CD4-positive, alpha-beta memory T cell (primary cell): ENCODE data around the gene RBAK. TPM values are rescaled to one million over a fixed set of nuclear protein-coding genes. Genes with fewer than 3 reads are reported as not detected.

ENCODE experiments used
- CTCF ChIA-PET: fragments of 350-600 bp; sonication (Branson Sonifier 250); formaldehyde crosslinking; loops from one replicate; lab custom pipeline; 2021; ENCODE audit warnings: inconsistent platforms; ENCODE audit not compliant: partially characterized antibody; lab: Charles Lee
- POLR2A ChIA-PET: fragments of 350-600 bp; sonication (Branson Sonifier 250); formaldehyde crosslinking; loops from one replicate; lab custom pipeline; 2021; ENCODE audit not compliant: partially characterized antibody; lab: Charles Lee
- DNase-seq, 5 donors: peaks; one replicate each; pipeline versions ENCODE4 v3.0.0 to v3.0.0-alpha.2; 2020 to 2022; ENCODE audit warnings: mixed read lengths in 1 of 5
- H3K27ac ChIP-seq: one replicate; pipeline ENCODE4 v1.7.0; 2013; ENCODE audit warnings: low read depth, low read length
- H3K27me3 ChIP-seq: 2 replicates; pipeline ENCODE4 v1.7.0; 2013; ENCODE audit warnings: mild to moderate bottlenecking, low read length, moderate library complexity; ENCODE audit not compliant: insufficient read depth
- H3K36me3 ChIP-seq: 2 replicates; pipeline ENCODE4 v1.7.0; 2013; ENCODE audit warnings: mild to moderate bottlenecking, low read length, moderate library complexity; ENCODE audit not compliant: insufficient read depth
- H3K4me1 ChIP-seq: 2 replicates; pipeline ENCODE4 v1.7.0; 2013; ENCODE audit warnings: mild to moderate bottlenecking, low read length, moderate library complexity; ENCODE audit not compliant: insufficient read depth
- H3K4me3 ChIP-seq, 2 donors: one replicate each; pipeline ENCODE4 v1.7.0; 2013; ENCODE audit warnings: low read length in 2 of 2, mild to moderate bottlenecking in 1 of 2
- H3K9me3 ChIP-seq, 2 donors: one replicate each; pipeline ENCODE4 v1.7.0; 2013; ENCODE audit warnings: low read length in 2 of 2, control low read depth in 1 of 2; ENCODE audit not compliant: control insufficient read depth in 1 of 2
- H3K27ac Mint-ChIP-seq, 7 donors: one replicate each; pipeline ENCODE4 v1.8.0; 2020 to 2021; ENCODE audit warnings: mixed read lengths in 7 of 7, mild to moderate bottlenecking in 6 of 7, inconsistent platforms in 3 of 7, moderate library complexity in 3 of 7
- H3K27me3 Mint-ChIP-seq, 2 donors: one replicate each; pipeline ENCODE4 v1.8.0; 2020 to 2021; ENCODE audit warnings: mixed read lengths in 2 of 2
- H3K36me3 Mint-ChIP-seq, 2 donors: one replicate each; pipeline ENCODE4 v1.8.0; 2020 to 2021; ENCODE audit warnings: mixed read lengths in 2 of 2, inconsistent platforms in 1 of 2, mild to moderate bottlenecking in 1 of 2
- H3K4me1 Mint-ChIP-seq, 4 donors: one replicate each; pipeline ENCODE4 v1.8.0; 2020 to 2021; ENCODE audit warnings: mixed read lengths in 4 of 4, mild to moderate bottlenecking in 1 of 4
- H3K4me3 Mint-ChIP-seq, 8 donors: one replicate each; pipeline ENCODE4 v1.8.0; 2020 to 2021; ENCODE audit warnings: mixed read lengths in 8 of 8, mild to moderate bottlenecking in 7 of 8, moderate library complexity in 6 of 8, inconsistent platforms in 3 of 8
- H3K9me3 Mint-ChIP-seq, 8 donors: one replicate each; pipeline ENCODE4 v1.8.0; 2020 to 2021; ENCODE audit warnings: mixed read lengths in 8 of 8, mild to moderate bottlenecking in 5 of 8, inconsistent platforms in 3 of 8, moderate library complexity in 1 of 8
- intact Hi-C: fragments of 100-400 bp; cut with micrococcal nuclease; formaldehyde crosslinking; loops from one replicate; pipeline ENCODE4 v1.15.1; 2023
- polyA plus RNA-seq, 2 donors: library from polyadenylated mRNA; unstranded; fragments of 300-500 nt; fragmentation: Illumina TruSeq; gene quantifications; one replicate each; pipeline ENCODE4 v1.2.3, GENCODE V29; 2021
- total RNA-seq, 2 experiments: library from RNA; stranded (reverse); gene quantifications; one replicate each; pipeline ENCODE4 v1.2.3, GENCODE V29; 2021

Gene RBAK
- total RNA-seq (10 to 100 TPM; 19.4 to 20.3 TPM), polyA plus RNA-seq (1 to 10 TPM; 3.1 to 6.8 TPM)

DNA sequence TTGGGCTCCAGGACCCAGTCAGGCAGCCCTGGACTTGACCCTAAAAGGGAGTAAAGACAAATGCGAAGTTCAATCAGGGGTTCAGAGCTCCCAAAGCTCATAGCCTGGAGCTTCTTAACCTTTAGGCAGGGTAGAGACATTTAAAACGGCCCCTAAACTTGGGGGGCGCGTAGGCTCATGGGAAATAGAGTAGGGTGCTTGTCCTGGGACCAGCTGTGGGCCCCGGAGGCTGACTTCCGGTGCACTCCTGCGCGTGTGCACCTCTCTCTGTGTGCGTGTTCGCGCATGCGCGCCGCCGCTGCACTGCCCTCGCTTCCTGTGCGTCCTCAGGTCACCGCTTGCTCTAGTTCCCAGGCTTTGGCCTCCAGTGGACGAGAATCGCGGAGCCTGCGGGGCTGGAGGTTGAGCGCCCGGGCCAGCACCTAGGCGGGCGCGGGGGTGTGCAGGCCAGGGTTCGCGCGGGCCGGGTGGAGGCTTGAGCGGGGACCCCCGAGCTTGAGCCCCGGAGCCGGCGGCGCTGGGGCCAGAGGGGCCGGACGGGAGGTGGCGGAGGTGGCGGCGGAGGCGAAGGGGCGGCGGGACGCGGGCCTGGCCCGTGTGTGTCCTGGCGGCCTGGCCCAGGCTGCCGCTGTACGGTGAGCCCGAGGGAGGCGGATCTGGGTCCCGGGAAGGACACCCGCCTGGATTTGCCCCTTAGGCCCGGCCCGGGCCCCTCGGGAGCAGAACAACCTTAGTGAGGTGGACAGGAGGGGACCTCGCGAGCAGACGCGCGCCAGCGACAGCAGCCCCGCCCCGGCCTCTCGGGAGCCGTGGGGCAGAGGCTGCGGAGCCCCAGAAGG is at the start of gene RBAK:
Gene RBAK (plus strand): TSS at position 303 of the 839 bp plus-strand sequence. CDS start 2,217 bp downstream, outside the sequence.
- Histone ChIP-seq H3K9me3 (no peaks in the 10 kb centered on the region), H3K27ac (peak within 1 kb of the TSS; percentile 89), H3K36me3 (no peaks in the 10 kb centered on the region), H3K4me3 (peak within 1 kb of the TSS in 1 of 2 donors; percentile 83), H3K27me3 (no peaks in the 10 kb centered on the region), H3K4me1 (peaks cover 5% of the 10 kb centered on the region)
- H3K27ac Mint-ChIP-seq: peak within 1 kb of the TSS; percentile 89 to 96 (median 95)
- intact Hi-C loops: loop anchor here (2.0 to 5.0 kb wide), 3 partner anchors 73 to 268 kb away; partner anchors contain the start of genes AP5Z1 and WIPI2
- H3K36me3 Mint-ChIP-seq: peaks cover 24 to 31% of the 10 kb centered on the region in 2 donors
- H3K9me3 Mint-ChIP-seq: peaks cover 0 to 7% (median 5%) of the 10 kb centered on the region in 8 donors
- peak within 1 kb of the TSS; percentile 88 to 97 (median 94) for H3K4me3 Mint-ChIP-seq
- CTCF ChIA-PET: interaction anchor here (1.1 to 2.0 kb wide), 2 partner anchors 72 to 249 kb away, joined by 3 to 17 read pairs; no protein-coding TSS in a partner anchor
- H3K27me3 Mint-ChIP-seq: no peaks in the 10 kb centered on the region
- peaks cover 18 to 50% (median 24%) of the 10 kb centered on the region in 4 donors for H3K4me1 Mint-ChIP-seq
- DNase-seq: peak; percentile 84 to 90 (median 88)
- POLR2A ChIA-PET: interaction anchor here (0.7 to 1.5 kb wide), 5 partner anchors 9 to 404 kb away, joined by 3 to 7 read pairs (median 3); no protein-coding TSS in a partner anchor

DNA sequence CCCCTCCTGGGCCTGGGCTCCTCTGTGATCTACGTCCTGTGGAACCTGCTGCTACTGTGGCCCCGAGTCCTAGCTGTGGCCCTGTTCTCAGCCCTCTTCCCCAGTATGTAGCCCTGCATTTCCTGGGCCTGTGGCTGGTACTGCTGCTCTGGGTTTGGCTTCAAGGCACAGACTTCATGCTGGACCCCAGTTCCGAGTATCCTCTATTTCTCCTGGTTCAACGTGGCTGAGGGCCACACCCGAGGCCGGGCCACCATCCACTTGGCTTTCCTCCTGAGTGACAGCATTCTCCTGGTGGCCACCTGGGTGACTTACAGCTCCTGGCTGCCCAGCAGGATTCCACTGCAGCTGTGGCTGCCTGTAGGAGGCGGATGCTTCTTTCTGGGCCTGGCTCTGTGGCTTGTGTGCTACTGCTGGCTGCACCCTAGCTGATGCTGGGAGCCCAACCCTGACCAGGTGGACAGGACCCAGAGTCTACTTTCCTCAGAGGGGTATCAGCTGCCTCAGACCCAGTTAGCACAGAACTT is 48.9 kb upstream of the RBAK start:
- Mint-ChIP-seq H3K4me1 (peaks cover 0 to 12% (median 4%) of the 10 kb centered on the region in 4 donors), H3K27me3 (no peaks in the 10 kb centered on the region), H3K4me3 (no peak overlapping the region), H3K27ac (peak overlapping the region in 1 of 7 donors; percentile 23), H3K36me3 (peaks cover 46 to 71% of the 10 kb centered on the region in 2 donors), H3K9me3 (peaks cover 0 to 6% (median 0%) of the 10 kb centered on the region in 8 donors)
- ChIA-PET POLR2A (no interaction called here), CTCF (no interaction called here)
- no peaks in the 10 kb centered on the region for H3K4me1 ChIP-seq
- no peak overlapping the region for H3K27ac ChIP-seq
- H3K27me3 ChIP-seq: no peaks in the 10 kb centered on the region
- peaks cover 54% of the 10 kb centered on the region for H3K36me3 ChIP-seq
- DNase-seq: no peak
- intact Hi-C loops: no loop called here
- no peak overlapping the region for H3K4me3 ChIP-seq
- no peaks in the 10 kb centered on the region for H3K9me3 ChIP-seq

DNA sequence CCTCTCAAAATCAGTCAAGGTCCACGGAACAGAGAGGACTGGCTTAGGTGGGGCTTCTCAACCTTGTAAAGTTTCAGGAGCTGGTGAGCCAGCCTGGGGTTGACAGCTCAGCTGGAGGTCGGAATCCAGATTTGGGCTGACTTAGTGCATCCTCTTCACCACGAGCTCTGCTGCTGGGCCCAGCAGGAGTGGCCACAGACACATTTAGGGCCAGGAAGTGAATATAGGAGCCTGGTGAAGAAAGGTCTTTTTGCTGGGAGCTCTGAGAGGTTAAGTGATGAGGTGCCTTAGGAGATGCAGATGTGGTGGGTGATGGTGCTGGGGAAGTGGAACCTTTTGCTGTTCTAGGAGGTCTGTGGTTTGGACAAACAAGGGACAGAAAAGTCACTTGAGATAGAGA is 47.4 kb upstream of the RBAK start:
- H3K36me3 Mint-ChIP-seq: peaks cover 45 to 66% of the 10 kb centered on the region in 2 donors
- CTCF ChIA-PET: no interaction called here
- no peaks in the 10 kb centered on the region for H3K27me3 Mint-ChIP-seq
- H3K9me3 Mint-ChIP-seq: peaks cover 0 to 6% (median 0%) of the 10 kb centered on the region in 8 donors
- POLR2A ChIA-PET: no interaction called here
- Histone ChIP-seq H3K27ac (no peak overlapping the region), H3K27me3 (no peaks in the 10 kb centered on the region), H3K4me3 (no peak overlapping the region), H3K9me3 (no peaks in the 10 kb centered on the region), H3K4me1 (no peaks in the 10 kb centered on the region), H3K36me3 (peaks cover 42% of the 10 kb centered on the region)
- H3K4me3 Mint-ChIP-seq: no peak overlapping the region
- peaks cover 0 to 14% (median 4%) of the 10 kb centered on the region in 4 donors for H3K4me1 Mint-ChIP-seq
- intact Hi-C loops: no loop called here
- DNase-seq: no peak
- peak overlapping the region in 3 of 7 donors; percentile 38 to 60 (median 43) for H3K27ac Mint-ChIP-seq

DNA sequence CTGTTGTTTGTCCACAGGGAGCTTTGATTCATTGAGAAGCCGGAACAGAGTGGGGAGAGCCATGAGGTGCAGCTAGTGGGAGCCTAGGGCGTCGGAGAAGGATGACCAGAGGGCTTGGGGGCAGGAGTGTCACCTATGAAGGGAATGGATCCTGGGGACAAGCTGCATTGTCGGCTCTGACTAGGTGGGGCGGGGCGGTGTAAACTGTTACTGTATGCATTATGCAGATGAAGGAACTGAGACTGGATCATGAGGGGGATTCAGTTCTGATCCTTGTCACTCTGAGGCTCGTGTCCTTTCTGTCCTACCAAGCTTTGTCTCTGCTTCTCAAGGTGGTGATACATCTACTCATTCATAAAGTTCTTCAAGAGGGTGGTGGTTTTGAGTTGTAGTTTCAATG is 46.8 kb upstream of the RBAK start:
- Mint-ChIP-seq H3K9me3 (peaks cover 0 to 6% (median 0%) of the 10 kb centered on the region in 8 donors), H3K27me3 (no peaks in the 10 kb centered on the region), H3K36me3 (peaks cover 42 to 60% of the 10 kb centered on the region in 2 donors), H3K4me1 (peaks cover 0 to 15% (median 4%) of the 10 kb centered on the region in 4 donors), H3K4me3 (no peak overlapping the region), H3K27ac (peak overlapping the region in 5 of 7 donors; percentile 10 to 66 (median 39))
- DNase-seq: no peak
- Histone ChIP-seq H3K4me3 (no peak overlapping the region), H3K27me3 (no peaks in the 10 kb centered on the region), H3K9me3 (no peaks in the 10 kb centered on the region), H3K4me1 (no peaks in the 10 kb centered on the region), H3K27ac (no peak overlapping the region), H3K36me3 (peaks cover 36% of the 10 kb centered on the region)
- ChIA-PET CTCF (interaction anchor here (0.7 to 1.1 kb wide), 2 partner anchors 25 to 87 kb away, joined by 3 to 4 read pairs; no protein-coding TSS in a partner anchor), POLR2A (no interaction called here)
- intact Hi-C loops: no loop called here

DNA sequence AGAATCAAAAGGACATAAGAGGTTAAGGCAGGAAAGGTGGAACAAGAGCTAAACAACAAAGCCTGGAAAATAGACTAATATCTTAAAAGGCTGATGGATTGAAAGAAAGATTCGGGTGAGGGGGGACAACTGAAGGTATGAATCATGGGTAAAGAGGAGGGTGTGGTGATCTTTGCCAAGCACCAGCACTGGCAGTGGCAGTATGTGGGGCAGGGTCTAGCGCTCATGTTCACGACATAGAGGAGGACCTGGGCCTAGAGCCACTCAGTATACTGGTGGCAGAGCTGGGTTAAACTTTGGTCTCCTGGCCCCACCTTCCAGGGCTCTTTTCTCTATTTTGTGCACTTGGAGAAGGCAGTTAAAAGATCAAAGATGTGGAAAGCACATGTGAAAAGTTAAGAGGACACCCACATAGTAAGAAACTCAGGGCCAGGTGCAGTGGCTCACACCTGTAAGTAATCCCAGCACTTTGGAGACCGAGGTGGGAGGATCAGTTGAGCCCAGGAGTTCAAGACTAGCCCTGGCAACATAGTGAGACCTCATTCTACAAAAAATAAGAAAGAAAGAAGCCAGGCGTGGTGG is 46.2 kb upstream of the RBAK start:
- intact Hi-C loops: no loop called here
- DNase-seq: no peak
- peaks cover 42 to 58% of the 10 kb centered on the region in 2 donors for H3K36me3 Mint-ChIP-seq
- no peak overlapping the region for H3K4me3 Mint-ChIP-seq
- peaks cover 0 to 15% (median 4%) of the 10 kb centered on the region in 4 donors for H3K4me1 Mint-ChIP-seq
- ChIA-PET POLR2A (no interaction called here), CTCF (interaction anchor here (0.6 to 1.1 kb wide), 3 partner anchors 25 to 314 kb away, joined by 3 to 4 read pairs (median 4); no protein-coding TSS in a partner anchor)
- Histone ChIP-seq H3K27me3 (no peaks in the 10 kb centered on the region), H3K9me3 (no peaks in the 10 kb centered on the region), H3K27ac (no peak overlapping the region), H3K4me1 (no peaks in the 10 kb centered on the region), H3K4me3 (no peak overlapping the region), H3K36me3 (peaks cover 30% of the 10 kb centered on the region)
- H3K9me3 Mint-ChIP-seq: peaks cover 0 to 6% (median 0%) of the 10 kb centered on the region in 8 donors
- H3K27ac Mint-ChIP-seq: peak overlapping the region in 4 of 7 donors; percentile 35 to 66 (median 52)
- no peaks in the 10 kb centered on the region for H3K27me3 Mint-ChIP-seq

DNA sequence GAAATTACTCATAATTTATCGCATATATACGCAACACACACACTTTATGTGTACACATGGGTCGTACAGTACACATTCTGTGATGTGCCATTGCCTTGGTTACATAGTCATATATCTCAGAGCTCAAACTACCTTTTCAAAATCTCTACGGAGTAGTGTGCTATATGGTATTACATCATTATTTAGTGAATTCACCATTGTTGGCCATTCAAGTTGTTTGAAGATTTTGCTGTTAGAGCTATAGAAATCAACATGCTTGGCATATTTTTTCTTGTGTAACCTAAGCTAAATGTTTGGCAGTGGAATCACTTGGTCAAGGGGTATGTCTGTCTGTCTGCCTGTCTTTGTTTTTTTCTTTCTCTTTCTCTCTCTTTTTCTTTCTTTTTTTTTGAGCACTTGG is 44.7 kb upstream of the RBAK start:
- ChIA-PET POLR2A (no interaction called here), CTCF (interaction anchor here (1.2 kb wide), 1 partner anchor 27 kb away, joined by 3 read pairs; no protein-coding TSS in a partner anchor)
- H3K27ac ChIP-seq: no peak overlapping the region
- H3K27ac Mint-ChIP-seq: peak overlapping the region in 1 of 7 donors; percentile 52
- no peaks in the 10 kb centered on the region for H3K4me1 ChIP-seq
- H3K4me3 ChIP-seq: no peak overlapping the region
- H3K9me3 ChIP-seq: no peaks in the 10 kb centered on the region
- peaks cover 0 to 14% (median 4%) of the 10 kb centered on the region in 4 donors for H3K4me1 Mint-ChIP-seq
- intact Hi-C loops: no loop called here
- H3K27me3 ChIP-seq: no peaks in the 10 kb centered on the region
- no peaks in the 10 kb centered on the region for H3K27me3 Mint-ChIP-seq
- peaks cover 41 to 47% of the 10 kb centered on the region in 2 donors for H3K36me3 Mint-ChIP-seq
- H3K4me3 Mint-ChIP-seq: no peak overlapping the region
- H3K9me3 Mint-ChIP-seq: peaks cover 0 to 5% (median 0%) of the 10 kb centered on the region in 8 donors
- H3K36me3 ChIP-seq: peaks cover 20% of the 10 kb centered on the region
- no peak for DNase-seq
